GM19193 (cell line): ENCODE results near the gene SLC30A1.

Experiments used
- POLR2A ChIP-seq: IDR thresholded peaks from 4 replicates; pipeline ENCODE4 v1.6.1; 2011; ENCODE audit not compliant: insufficient read depth, insufficient read length; ENCODE audit errors: extremely low read depth

Gene SLC30A1

GRCh38 chr1:211526101-211526500 lies 52.9 kb downstream of the SLC30A1 start:
- no peak for TF ChIP-seq POLR2A

GRCh38 chr1:211525101-211525676 lies 53.8 kb downstream of the SLC30A1 start:
- TF ChIP-seq POLR2A: no peak

- no peak for TF ChIP-seq POLR2A
These were observed 54.4 kb downstream of the SLC30A1 start for GRCh38 chr1:211524521-211524920.

GRCh38 chr1:211522804-211523203 lies 56.2 kb downstream of the SLC30A1 start:
- TF ChIP-seq POLR2A: no peak
